Trophoblast cell (in vitro differentiated cells and primary cell): Measurements from ENCODE around the gene TAF1B.

ENCODE experiments used
- DNase-seq, 2 donors: peaks; one replicate each; pipeline ENCODE4 v3.0.0-alpha.2; 2016
- H2AFZ ChIP-seq: 2 replicates; pipeline ENCODE4 v1.6.1; 2013; ENCODE audit warnings: low read length, moderate library complexity, mild to moderate bottlenecking; ENCODE audit not compliant: insufficient read depth, poor library complexity
- H2AK5ac ChIP-seq: 2 replicates; pipeline ENCODE4 v1.6.1; 2013; ENCODE audit warnings: mild to moderate bottlenecking, low read length
- H2BK120ac ChIP-seq: 2 replicates; pipeline ENCODE4 v1.6.1; 2013; ENCODE audit warnings: low read length, mild to moderate bottlenecking, moderate library complexity; ENCODE audit not compliant: insufficient read depth, poor library complexity
- H2BK12ac ChIP-seq: 2 replicates; pipeline ENCODE4 v1.6.1; 2013; ENCODE audit warnings: mild to moderate bottlenecking, low read length, moderate library complexity
- H2BK5ac ChIP-seq: 2 replicates; pipeline ENCODE4 v1.6.1; 2013; ENCODE audit warnings: low read length, low read depth, moderate library complexity, mild to moderate bottlenecking; ENCODE audit not compliant: poor library complexity
- H3K14ac ChIP-seq: 2 replicates; pipeline ENCODE4 v1.6.1; 2013; ENCODE audit warnings: mild to moderate bottlenecking, low read length
- H3K18ac ChIP-seq: 2 replicates; pipeline ENCODE4 v1.6.1; 2013; ENCODE audit warnings: mild to moderate bottlenecking, low read length
- H3K23ac ChIP-seq: 2 replicates; pipeline ENCODE4 v1.6.1; 2013; ENCODE audit warnings: low read length
- H3K27ac ChIP-seq: 2 replicates; pipeline ENCODE4 v1.5.1; 2013; ENCODE audit warnings: low read depth, mild to moderate bottlenecking, inconsistent platforms, low read length, moderate library complexity
- H3K27me3 ChIP-seq: 2 replicates; pipeline ENCODE4 v1.6.1; 2013; ENCODE audit warnings: inconsistent platforms, mild to moderate bottlenecking, low read length, moderate library complexity; ENCODE audit not compliant: insufficient read depth
- H3K36me3 ChIP-seq, 2 experiments: 1 replicate in 1 of 2; 2 replicates in 1 of 2; pipeline ENCODE4 v1.6.1; 2013; ENCODE audit warnings: low read length in 2 of 2, mild to moderate bottlenecking in 2 of 2, moderate library complexity in 1 of 2; ENCODE audit not compliant: insufficient read depth in 2 of 2, control insufficient read depth in 1 of 2
- H3K4ac ChIP-seq: 2 replicates; pipeline ENCODE4 v1.6.1; 2013; ENCODE audit warnings: low read depth, mild to moderate bottlenecking, low read length, moderate library complexity
- H3K4me1 ChIP-seq, 2 experiments: 1 replicate in 1 of 2; 2 replicates in 1 of 2; pipeline ENCODE4 v1.6.1; 2013; ENCODE audit warnings: low read length in 2 of 2, mild to moderate bottlenecking in 2 of 2, moderate library complexity in 1 of 2; ENCODE audit not compliant: insufficient read depth in 2 of 2, control insufficient read depth in 1 of 2
- H3K4me2 ChIP-seq: 2 replicates; pipeline ENCODE4 v1.6.1; 2013; ENCODE audit warnings: inconsistent platforms, mild to moderate bottlenecking, low read length, moderate library complexity
- H3K4me3 ChIP-seq: 2 replicates; pipeline ENCODE4 v1.5.1; 2013; ENCODE audit warnings: mild to moderate bottlenecking, low read depth, low read length, inconsistent platforms
- H3K79me1 ChIP-seq: one replicate; pipeline ENCODE4 v1.6.1; 2013; ENCODE audit warnings: low read length
- H3K79me2 ChIP-seq: 2 replicates; pipeline ENCODE4 v1.6.1; 2013; ENCODE audit warnings: low read length, mild to moderate bottlenecking; ENCODE audit not compliant: control insufficient read depth, insufficient read depth, poor library complexity
- H3K9ac ChIP-seq: 2 replicates; pipeline ENCODE4 v1.6.1; 2013; ENCODE audit warnings: mild to moderate bottlenecking, low read length
- H3K9me3 ChIP-seq: 2 replicates; pipeline ENCODE4 v1.6.1; 2013; ENCODE audit warnings: low read depth, mild to moderate bottlenecking, control low read depth, inconsistent platforms, low read length; ENCODE audit not compliant: insufficient read depth
- H4K12ac ChIP-seq: 2 replicates; pipeline ENCODE4 v1.6.1; 2013; ENCODE audit warnings: low read depth, mild to moderate bottlenecking, low read length, moderate library complexity
- H4K8ac ChIP-seq: 2 replicates; pipeline ENCODE4 v1.6.1; 2013; ENCODE audit warnings: low read depth, mild to moderate bottlenecking, low read length, moderate library complexity
- H4K91ac ChIP-seq: one replicate; pipeline ENCODE4 v1.6.1; 2013; ENCODE audit warnings: low read depth, mild to moderate bottlenecking, low read length, moderate library complexity
- WGBS: extraction: QIAGEN DNeasy Blood & Tissue Kit; methylation state at CpG from one replicate; pipeline ENCODE4 v1.1.7; 2013; ENCODE audit warnings: missing lambda C conversion rate; ENCODE audit not compliant: insufficient read length, insufficient coverage; ENCODE audit errors: extremely low coverage; 5-methylcytosine and 5-hydroxymethylcytosine counted together

Gene TAF1B

DNA sequence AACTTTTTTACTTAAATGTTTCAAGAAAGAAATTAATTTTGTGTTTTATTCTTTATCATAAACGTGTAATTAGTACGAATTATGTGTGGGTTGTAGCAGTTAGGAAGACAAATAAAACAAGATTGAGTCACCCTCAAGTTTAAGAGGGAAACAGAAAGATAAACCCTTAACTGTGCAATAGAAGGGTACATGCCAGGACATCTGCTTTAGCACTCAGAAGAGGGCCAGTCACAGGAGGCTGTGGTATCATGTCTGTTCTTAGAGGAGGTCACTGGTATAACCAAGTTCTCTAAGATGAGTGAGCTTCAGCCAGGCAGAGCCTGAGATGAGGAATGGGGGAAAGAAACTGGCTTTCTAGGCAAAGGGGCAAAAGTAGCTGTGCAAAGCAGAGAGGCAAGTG is 65.8 kb downstream of the TAF1B start:
- Histone ChIP-seq H2BK5ac (no peak overlapping the region), H3K36me3 (peaks cover 0 to 2% of the 10 kb centered on the region in 2 experiments), H3K4ac (no peak overlapping the region), H3K27me3 (no peaks in the 10 kb centered on the region), H3K4me2 (no peak overlapping the region), H2AK5ac (no peak overlapping the region), H2BK120ac (no peak overlapping the region), H2AFZ (no peak overlapping the region), H4K91ac (no peak overlapping the region), H2BK12ac (no peak overlapping the region), H3K9ac (no peak overlapping the region), H3K79me2 (no peaks in the 10 kb centered on the region), H3K14ac (no peak overlapping the region), H3K23ac (no peak overlapping the region), H3K79me1 (no peaks in the 10 kb centered on the region), H3K9me3 (peaks cover 2% of the 10 kb centered on the region), H3K4me3 (no peak overlapping the region), H4K8ac (no peak overlapping the region), H3K4me1 (no peaks in the 10 kb centered on the region), H4K12ac (no peak overlapping the region), H3K27ac (no peak overlapping the region), H3K18ac (no peak overlapping the region)
- no peak for DNase-seq
- WGBS = no CpG with 5 or more reads among the region's 2 CpGs

DNA sequence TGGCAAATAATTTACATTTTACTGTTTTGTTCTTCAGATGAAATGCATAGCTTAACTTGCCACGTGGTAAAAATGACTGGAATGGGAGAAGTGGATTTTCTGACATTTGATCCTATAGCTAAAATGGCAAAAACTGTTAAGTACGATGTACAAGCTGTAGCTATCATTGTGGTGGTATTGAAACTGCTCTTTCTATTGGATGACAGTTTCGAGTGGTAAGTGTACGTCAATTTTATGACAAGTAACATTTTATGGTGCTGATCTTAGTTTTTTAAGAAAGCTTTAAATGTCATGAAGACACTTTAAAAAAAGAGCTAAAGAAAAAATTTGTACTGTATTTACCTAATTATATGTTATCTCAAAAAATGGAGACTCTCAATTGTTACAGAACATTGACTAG is 67.4 kb downstream of the TAF1B start:
- no peak overlapping the region for H3K4me2 ChIP-seq
- no peaks in the 10 kb centered on the region for H3K79me1 ChIP-seq
- no peak overlapping the region for H2BK5ac ChIP-seq
- H2AFZ ChIP-seq = no peak overlapping the region
- no peaks in the 10 kb centered on the region for H3K79me2 ChIP-seq
- no peak overlapping the region for H4K12ac ChIP-seq
- H3K14ac ChIP-seq = no peak overlapping the region
- H2BK120ac ChIP-seq = no peak overlapping the region
- no peak overlapping the region for H2AK5ac ChIP-seq
- no CpG with 5 or more reads among the region's 4 CpGs for WGBS
- no peak overlapping the region for H3K27ac ChIP-seq
- H3K9ac ChIP-seq = no peak overlapping the region
- peaks cover 2% of the 10 kb centered on the region for H3K9me3 ChIP-seq
- H4K8ac ChIP-seq = no peak overlapping the region
- H3K23ac ChIP-seq = no peak overlapping the region
- H3K36me3 ChIP-seq = peaks cover 0 to 2% of the 10 kb centered on the region in 2 experiments
- H3K4ac ChIP-seq = no peak overlapping the region
- no peak overlapping the region for H2BK12ac ChIP-seq
- no peak overlapping the region for H4K91ac ChIP-seq
- no peak for DNase-seq
- no peaks in the 10 kb centered on the region for H3K27me3 ChIP-seq
- H3K18ac ChIP-seq = no peak overlapping the region
- no peak overlapping the region for H3K4me3 ChIP-seq
- peaks cover 0 to 2% of the 10 kb centered on the region in 2 experiments for H3K4me1 ChIP-seq

DNA sequence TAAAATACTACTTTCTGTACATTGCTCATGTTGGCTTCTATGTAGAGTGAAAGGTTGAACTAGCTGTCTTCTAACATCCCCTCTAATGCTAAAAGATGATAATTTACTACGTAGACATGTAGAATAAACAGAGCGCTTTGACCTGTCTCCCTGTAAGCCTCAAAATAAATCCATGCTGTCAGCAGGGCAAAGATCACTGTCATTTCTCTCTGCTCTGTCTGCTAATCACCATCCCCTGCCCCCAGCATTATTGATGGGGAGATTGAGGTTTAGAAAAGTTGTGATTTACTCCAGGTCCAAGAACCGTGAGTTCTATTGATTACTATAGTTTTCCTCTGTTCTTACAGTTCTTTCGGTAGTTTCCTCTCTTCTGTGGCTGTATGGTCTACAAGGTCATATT is 69.2 kb downstream of the TAF1B start:
- WGBS = no CpG with 5 or more reads among the region's 4 CpGs
- Histone ChIP-seq H3K4me3 (no peak overlapping the region), H3K27ac (no peak overlapping the region), H3K9ac (no peak overlapping the region), H2AFZ (no peak overlapping the region), H3K4me1 (peaks cover 0 to 2% of the 10 kb centered on the region in 2 experiments), H2BK12ac (no peak overlapping the region), H3K27me3 (no peaks in the 10 kb centered on the region), H3K14ac (no peak overlapping the region), H2BK5ac (no peak overlapping the region), H3K79me1 (no peaks in the 10 kb centered on the region), H4K8ac (no peak overlapping the region), H3K23ac (no peak overlapping the region), H3K36me3 (peaks cover 2 to 3% of the 10 kb centered on the region in 2 experiments), H4K12ac (no peak overlapping the region), H3K9me3 (no peaks in the 10 kb centered on the region), H3K4me2 (no peak overlapping the region), H3K18ac (no peak overlapping the region), H3K4ac (no peak overlapping the region), H2BK120ac (no peak overlapping the region), H2AK5ac (no peak overlapping the region), H3K79me2 (no peaks in the 10 kb centered on the region), H4K91ac (no peak overlapping the region)
- DNase-seq = no peak

DNA sequence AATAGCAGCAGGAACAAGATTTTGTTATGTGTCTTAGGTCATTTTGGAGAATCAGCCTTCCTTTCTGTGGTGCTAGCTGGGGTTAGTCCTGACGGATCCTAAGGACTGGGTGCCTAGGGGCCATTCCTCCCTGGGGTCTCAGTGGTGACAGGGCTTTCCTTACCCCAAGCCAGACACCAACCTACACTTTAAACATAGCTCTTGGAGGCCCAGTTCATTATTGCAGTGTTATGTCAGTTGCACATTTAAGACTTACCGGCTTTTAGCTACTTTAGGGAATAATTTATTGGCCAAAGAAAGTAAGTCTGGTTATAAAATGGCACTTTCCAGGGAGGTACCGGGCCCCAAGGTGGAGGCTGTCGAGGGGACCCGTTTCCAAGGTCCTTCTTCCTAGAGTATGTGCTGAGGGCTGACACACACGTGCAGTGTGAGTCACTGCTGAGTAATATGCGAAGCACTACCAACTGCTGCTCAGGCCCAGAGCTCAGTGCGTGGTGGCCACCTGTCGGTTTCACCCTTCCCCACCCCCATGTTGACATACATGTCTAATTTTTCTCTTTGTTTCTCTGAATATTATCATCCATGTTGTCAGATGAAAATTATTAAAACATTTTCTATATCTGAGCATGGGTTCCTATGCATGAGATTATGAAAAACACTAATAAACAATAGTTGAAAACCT is 71.3 kb downstream of the TAF1B start:
- DNase-seq = peak; percentile 70 to 77
- Histone ChIP-seq H3K4ac (no peak overlapping the region), H3K79me1 (no peaks in the 10 kb centered on the region), H4K12ac (peak overlapping the region; percentile 2), H3K27ac (no peak overlapping the region), H2AFZ (no peak overlapping the region), H3K36me3 (peaks cover 3 to 4% of the 10 kb centered on the region in 2 experiments), H2BK12ac (no peak overlapping the region), H3K27me3 (no peaks in the 10 kb centered on the region), H3K23ac (no peak overlapping the region), H4K91ac (peak overlapping the region; percentile 5), H3K4me3 (no peak overlapping the region), H3K14ac (no peak overlapping the region), H2BK120ac (no peak overlapping the region), H3K4me1 (peaks cover 0 to 2% of the 10 kb centered on the region in 2 experiments), H2AK5ac (peak overlapping the region; percentile 86), H4K8ac (peak overlapping the region; percentile 66), H2BK5ac (no peak overlapping the region), H3K9me3 (no peaks in the 10 kb centered on the region), H3K79me2 (no peaks in the 10 kb centered on the region), H3K9ac (no peak overlapping the region), H3K18ac (no peak overlapping the region), H3K4me2 (no peak overlapping the region)
- WGBS = no CpG with 5 or more reads among the region's 9 CpGs
